Gastroesophageal sphincter (tissue), 4 donors: ENCODE results near the gene SMURF1. TPM values are rescaled to one million over a fixed set of nuclear protein-coding genes. Genes with fewer than 3 reads are reported as not detected.

Experiments used
- ATAC-seq: fragments of 150-250 bp; one replicate; pipeline ENCODE4 v1.9.1; 2016; ENCODE audit warnings: mild to moderate bottlenecking, moderate library complexity
- H3K27ac ChIP-seq, 4 donors: fragments of 200-600 bp; sonication (generic) in 3 of 4; 1 replicate in 3 of 4; 2 replicates in 1 of 4; pipeline ENCODE4 v1.5.1; 2016 to 2019
- H3K27me3 ChIP-seq: fragments of 200-600 bp; sonication (generic); one replicate; pipeline ENCODE4 v1.5.1; 2019
- H3K36me3 ChIP-seq, 2 donors: fragments of 200-600 bp; sonication (generic); one replicate each; pipeline ENCODE4 v1.5.1; 2019; ENCODE audit warnings: control low read depth in 1 of 2
- H3K4me1 ChIP-seq, 3 donors: fragments of 200-600 bp; sonication (generic); 1 replicate in 2 of 3; 2 replicates in 1 of 3; pipeline ENCODE4 v1.5.1; 2016 to 2019; ENCODE audit warnings: control low read depth in 2 of 3
- H3K4me3 ChIP-seq, 2 donors: fragments of 200-600 bp; sonication (generic); one replicate each; pipeline ENCODE4 v1.5.1; 2019; ENCODE audit warnings: mild to moderate bottlenecking in 1 of 2, moderate library complexity in 1 of 2
- H3K9me3 ChIP-seq, 3 donors: fragments of 200-600 bp; sonication (generic); one replicate each; pipeline ENCODE4 v1.5.1; 2017 to 2019; ENCODE audit warnings: control low read depth in 2 of 3
- EP300 ChIP-seq: sonication (generic); formaldehyde crosslinking; IDR thresholded peaks from one replicate; pipeline ENCODE4 v1.6.1; 2017; ENCODE audit warnings: antibody characterized with exemption, mild to moderate bottlenecking
- POLR2A ChIP-seq, 2 donors: fragments of 450-650 bp; IDR thresholded peaks; one replicate each; pipeline ENCODE4 v1.6.1; 2017; ENCODE audit warnings: antibody characterized with exemption in 2 of 2, mild to moderate bottlenecking in 2 of 2, moderate library complexity in 1 of 2
- POLR2AphosphoS5 ChIP-seq: sonication (generic); formaldehyde crosslinking; IDR thresholded peaks from one replicate; pipeline ENCODE4 v1.6.1; 2017; ENCODE audit warnings: antibody characterized with exemption
- WGBS, 2 donors: methylation state at CpG; one replicate each; pipeline ENCODE4 v1.1.5; 2018; ENCODE audit warnings: low coverage in 1 of 2; 5-methylcytosine and 5-hydroxymethylcytosine counted together
- total RNA-seq, 4 donors: library from RNA; depleted of rRNA; stranded (reverse); fragments of >200 nt; gene quantifications; one replicate each; pipeline ENCODE4 v1.1.0, GENCODE V29; 2016
- TF ChIP-seq, protein P1 (sequence below), 4 experiments: fragments of 200-600 bp in 2 of 4; fragments of 450-650 bp in 2 of 4; sonication (generic) in 1 of 4; IDR thresholded peaks; one replicate each; pipeline ENCODE4 v1.5.1; 2017 to 2019; ENCODE audit warnings: antibody characterized with exemption in 4 of 4, mild to moderate bottlenecking in 2 of 4, moderate library complexity in 2 of 4

Gene SMURF1
- total RNA-seq, 4 donors from 2014 or later: 20.1 to 26.2 (median 21.9) TPM

DNA sequence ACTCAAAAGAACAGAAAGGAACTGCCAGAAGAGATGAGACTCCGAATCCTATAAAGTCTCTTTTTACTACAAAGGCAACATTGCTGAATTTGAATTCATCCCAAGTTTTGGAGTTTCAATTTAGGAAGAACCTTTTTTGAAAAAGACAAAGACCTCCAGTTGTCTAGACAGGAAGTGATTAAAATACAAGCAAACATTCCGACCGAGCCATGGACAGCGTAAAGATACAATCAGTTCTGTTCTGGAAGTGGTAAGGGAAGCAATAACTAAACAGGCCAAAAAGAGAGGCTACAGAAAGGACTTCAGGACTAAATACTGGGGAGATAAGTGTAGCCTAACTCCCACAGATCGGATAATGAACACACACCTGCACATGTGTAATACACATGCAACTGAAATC, 101.0 kb downstream of the SMURF1 start:
- Histone ChIP-seq H3K4me1 (peaks cover 0 to 28% (median 0%) of the 10 kb centered on the region in 3 donors), H3K27me3 (no peaks in the 10 kb centered on the region), H3K4me3 (no peak overlapping the region), H3K9me3 (no peaks in the 10 kb centered on the region), H3K36me3 (peaks cover 0 to 98% of the 10 kb centered on the region in 2 donors), H3K27ac (peak overlapping the region in 1 of 4 donors; percentile 17)
- WGBS, 2 donors: 30 to 70% methylated on average over 3 to 5 of the region's 5 CpGs
- ATAC-seq: no peak
- TF ChIP-seq, protein P1, sequence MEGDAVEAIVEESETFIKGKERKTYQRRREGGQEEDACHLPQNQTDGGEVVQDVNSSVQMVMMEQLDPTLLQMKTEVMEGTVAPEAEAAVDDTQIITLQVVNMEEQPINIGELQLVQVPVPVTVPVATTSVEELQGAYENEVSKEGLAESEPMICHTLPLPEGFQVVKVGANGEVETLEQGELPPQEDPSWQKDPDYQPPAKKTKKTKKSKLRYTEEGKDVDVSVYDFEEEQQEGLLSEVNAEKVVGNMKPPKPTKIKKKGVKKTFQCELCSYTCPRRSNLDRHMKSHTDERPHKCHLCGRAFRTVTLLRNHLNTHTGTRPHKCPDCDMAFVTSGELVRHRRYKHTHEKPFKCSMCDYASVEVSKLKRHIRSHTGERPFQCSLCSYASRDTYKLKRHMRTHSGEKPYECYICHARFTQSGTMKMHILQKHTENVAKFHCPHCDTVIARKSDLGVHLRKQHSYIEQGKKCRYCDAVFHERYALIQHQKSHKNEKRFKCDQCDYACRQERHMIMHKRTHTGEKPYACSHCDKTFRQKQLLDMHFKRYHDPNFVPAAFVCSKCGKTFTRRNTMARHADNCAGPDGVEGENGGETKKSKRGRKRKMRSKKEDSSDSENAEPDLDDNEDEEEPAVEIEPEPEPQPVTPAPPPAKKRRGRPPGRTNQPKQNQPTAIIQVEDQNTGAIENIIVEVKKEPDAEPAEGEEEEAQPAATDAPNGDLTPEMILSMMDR (IDR thresholded peaks at IDR 0.05): no peak
- TF ChIP-seq POLR2AphosphoS5 (no peak), EP300 (no peak), POLR2A (IDR thresholded peaks at IDR 0.05) (no peak)

DNA sequence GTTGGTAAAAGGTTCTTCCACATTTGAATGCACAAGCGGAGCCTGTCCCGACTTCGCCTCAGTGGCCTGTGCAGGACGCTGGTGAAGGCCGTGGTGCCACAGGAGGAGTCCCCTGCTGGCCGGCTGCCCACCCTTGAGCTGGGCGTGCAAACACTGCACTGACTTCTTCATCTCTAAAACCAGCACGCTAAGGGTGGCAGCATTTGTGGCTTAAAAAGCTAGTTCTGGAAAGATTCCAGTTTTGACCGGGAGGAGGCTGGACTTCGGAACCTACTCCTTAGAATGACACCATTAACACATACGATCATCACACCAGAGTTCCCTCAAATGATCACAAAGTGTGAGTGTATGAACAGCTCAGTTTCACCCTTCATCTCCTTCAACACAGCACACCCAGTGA, 102.4 kb downstream of the SMURF1 start:
- peak overlapping the region in 2 of 4 donors; percentile 47 to 68 for H3K27ac ChIP-seq
- peaks cover 0 to 36% (median 0%) of the 10 kb centered on the region in 3 donors for H3K4me1 ChIP-seq
- no peak overlapping the region for H3K4me3 ChIP-seq
- H3K36me3 ChIP-seq: peaks cover 0 to 98% of the 10 kb centered on the region in 2 donors
- no peak for ATAC-seq
- H3K9me3 ChIP-seq: no peaks in the 10 kb centered on the region
- WGBS, 2 donors: 36 to 48% methylated on average over 4 to 6 of the region's 11 CpGs
- no peaks in the 10 kb centered on the region for H3K27me3 ChIP-seq
- TF ChIP-seq EP300 (no peak), POLR2A (IDR thresholded peaks at IDR 0.05) (no peak), POLR2AphosphoS5 (no peak)
- TF ChIP-seq, protein P1 (IDR thresholded peaks at IDR 0.05): no peak

DNA sequence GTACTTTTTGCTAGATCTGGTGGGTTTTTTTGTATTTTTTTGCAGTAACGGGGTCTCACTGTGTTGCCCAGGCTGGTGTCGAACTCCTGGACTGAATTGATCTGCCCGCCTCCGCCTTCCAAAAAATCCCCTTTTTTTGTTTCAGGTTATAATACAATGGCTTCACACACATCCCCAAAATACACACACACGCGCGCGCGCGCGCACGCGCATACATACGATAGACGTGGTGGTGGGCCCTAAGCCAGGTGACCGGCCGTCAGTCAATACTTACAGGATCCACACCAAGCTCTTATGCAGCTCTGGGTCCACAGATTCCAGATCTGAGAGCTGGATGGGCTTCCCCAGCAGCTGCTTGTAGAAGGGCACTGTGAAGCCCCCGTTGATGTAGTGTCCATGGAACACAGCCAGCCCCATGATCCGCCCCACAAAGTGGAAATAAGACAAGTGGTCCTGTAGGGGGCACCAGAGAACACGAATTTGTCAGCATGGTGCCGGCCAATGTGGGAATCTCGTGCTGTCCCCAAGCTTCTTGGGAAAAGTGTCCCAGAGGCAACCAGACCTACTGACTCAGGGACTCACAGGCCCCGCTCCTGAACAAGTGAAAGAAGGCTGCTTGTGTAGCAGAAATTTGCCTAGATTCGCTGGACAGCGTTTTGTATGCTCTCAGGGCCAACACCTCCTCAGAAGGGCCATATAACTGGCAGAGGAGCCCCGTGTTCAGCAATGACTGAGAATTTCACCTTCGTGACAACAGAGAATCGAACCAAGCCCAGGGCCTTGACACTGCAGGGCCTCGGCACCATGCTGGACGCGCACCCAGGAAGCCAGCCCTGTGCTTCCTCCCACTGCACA, 103.6 kb downstream of the SMURF1 start:
- H3K36me3 ChIP-seq: peaks cover 0 to 98% of the 10 kb centered on the region in 2 donors
- no peaks in the 10 kb centered on the region for H3K9me3 ChIP-seq
- no peak overlapping the region for H3K4me3 ChIP-seq
- TF ChIP-seq POLR2AphosphoS5 (peak; percentile 33), EP300 (no peak)
- TF ChIP-seq, protein P1 (IDR thresholded peaks at IDR 0.05): peak in 3 of 4 experiments; percentile 80 to 83 (median 83)
- H3K27me3 ChIP-seq: no peaks in the 10 kb centered on the region
- ATAC-seq: peak; percentile 84
- peak overlapping the region in 3 of 4 donors; percentile 47 to 68 (median 56) for H3K27ac ChIP-seq
- 41 to 71% methylated on average over 9 to 20 of the region's 31 CpGs for WGBS, 2 donors
- peaks cover 0 to 45% (median 0%) of the 10 kb centered on the region in 3 donors for H3K4me1 ChIP-seq

- TF ChIP-seq, protein P1 (IDR thresholded peaks at IDR 0.05): no peak
- TF ChIP-seq POLR2AphosphoS5 (no peak), EP300 (no peak), POLR2A (IDR thresholded peaks at IDR 0.05) (no peak)
- no peak overlapping the region for H3K4me3 ChIP-seq
- peaks cover 0 to 98% of the 10 kb centered on the region in 2 donors for H3K36me3 ChIP-seq
- H3K27me3 ChIP-seq: no peaks in the 10 kb centered on the region
- no peak for ATAC-seq
- 79 to 92% methylated on average over 6 to 8 of the region's 8 CpGs for WGBS, 2 donors
- H3K27ac ChIP-seq: no peak overlapping the region
- H3K9me3 ChIP-seq: no peaks in the 10 kb centered on the region
- H3K4me1 ChIP-seq: peaks cover 0 to 45% (median 0%) of the 10 kb centered on the region in 3 donors
Measured at GRCh38 chr7:99039384-99039891, 104.5 kb downstream of the SMURF1 start.
